IMR-90 (cell line): ENCODE results near the gene OAF.

ENCODE experiments used
- CTCF ChIP-seq: conservative IDR thresholded peaks from 2 replicates; pipeline ENCODE4 v1.5.1; 2012; ENCODE audit warnings: mild to moderate bottlenecking, low read depth, low read length, improper control_type of control experiment
- FOS ChIP-seq: fragments of 150-350 bp; IDR thresholded peaks from 2 replicates; pipeline ENCODE4 v1.6.1; 2016; ENCODE audit warnings: low read depth, low read length
- MAFK ChIP-seq: IDR thresholded peaks from 2 replicates; pipeline ENCODE4 v1.6.1; 2012; ENCODE audit warnings: low read depth, low read length, improper control_type of control experiment
- POLR2A ChIP-seq: IDR thresholded peaks from 2 replicates; pipeline ENCODE4 v1.6.1; 2012; ENCODE audit warnings: mild to moderate bottlenecking, low read depth, low read length
- RCOR1 ChIP-seq: IDR thresholded peaks from 2 replicates; pipeline ENCODE4 v1.6.1; 2012; ENCODE audit warnings: mild to moderate bottlenecking, low read length, improper control_type of control experiment; ENCODE audit not compliant: insufficient replicate concordance
- SMC3 ChIP-seq: fragments of 150-350 bp; IDR thresholded peaks from 2 replicates; pipeline ENCODE4 v1.6.1; 2016; ENCODE audit warnings: low read depth, mild to moderate bottlenecking, antibody characterized with exemption, low read length, moderate library complexity

GRCh38 chr11:120219938-120220746 is 9.3 kb downstream of the OAF start:
- TF ChIP-seq SMC3: no peak
- TF ChIP-seq CTCF: no peak
- TF ChIP-seq MAFK: no peak
- TF ChIP-seq POLR2A: no peak
- no peak for TF ChIP-seq FOS
- no peak for TF ChIP-seq RCOR1
